ENCODE data around the gene ARSG.

- no peak for TF ChIP-seq ATF3 (IDR thresholded peaks at IDR 0.05; ENCODE audit: insufficient read depth, low read depth, low read length)
- no peak for TF ChIP-seq CTCF (IDR thresholded peaks at IDR 0.05; ENCODE audit: control extremely low read depth in 1 of 3, insufficient read depth in 1 of 3, low read depth in 1 of 3, low read length in 3 of 3)
- TF ChIP-seq CREB1 (IDR thresholded peaks at IDR 0.05), result no peak
Observed at GRCh38 chr17:68417317-68417716, 126.0 kb downstream of the ARSG start.

All from H1 (cell line).